ENCODE results near the gene PGM5. TPM values are rescaled to one million over a fixed set of nuclear protein-coding genes. Genes with fewer than 3 reads are reported as not detected.

Gene PGM5
- polyA plus RNA-seq, 1 donor (not counting 4 experiments of a cell fraction or from before 2014, with no cell fraction given): 0.18 TPM

- H3K9me1 ChIP-seq (ENCODE audit: control insufficient read depth, extremely low read depth, insufficient read depth, low read length): no peaks in the 10 kb centered on the region
- no peaks in the 10 kb centered on the region for H4K20me1 ChIP-seq (ENCODE audit: control insufficient read depth, extremely low read depth, insufficient read depth, low read length)
- H3K4me3 ChIP-seq (ENCODE audit: control insufficient read depth in 2 of 3, extremely low read depth in 1 of 3, insufficient read depth in 2 of 3, low read depth in 1 of 3, low read length in 3 of 3): no peak overlapping the region
- H3K79me2 ChIP-seq (ENCODE audit: control insufficient read depth, insufficient read depth, low read length): no peaks in the 10 kb centered on the region
- H3K9ac ChIP-seq (ENCODE audit: control insufficient read depth, extremely low read depth, insufficient read depth, low read length): no peak overlapping the region
- no peak for FAIRE-seq
- no peak for DNase-seq (ENCODE audit: low read depth, low spot score)
- no peaks in the 10 kb centered on the region for H3K4me1 ChIP-seq (ENCODE audit: control insufficient read depth, extremely low read depth, insufficient read depth, low read length)
- no peak overlapping the region for H3K27ac ChIP-seq (ENCODE audit: control insufficient read depth, insufficient read depth, low read length)
- dilution Hi-C loops (cut with MboI; ENCODE audit: extremely low pct_ligation_motif_present, low sequenced_read_pairs): no loop called here
- no peaks in the 10 kb centered on the region for H3K9me3 ChIP-seq (ENCODE audit: control insufficient read depth, low read depth, low read length)
- H2AFZ ChIP-seq (ENCODE audit: control insufficient read depth, low read length): no peak overlapping the region
- TF ChIP-seq, protein P1, sequence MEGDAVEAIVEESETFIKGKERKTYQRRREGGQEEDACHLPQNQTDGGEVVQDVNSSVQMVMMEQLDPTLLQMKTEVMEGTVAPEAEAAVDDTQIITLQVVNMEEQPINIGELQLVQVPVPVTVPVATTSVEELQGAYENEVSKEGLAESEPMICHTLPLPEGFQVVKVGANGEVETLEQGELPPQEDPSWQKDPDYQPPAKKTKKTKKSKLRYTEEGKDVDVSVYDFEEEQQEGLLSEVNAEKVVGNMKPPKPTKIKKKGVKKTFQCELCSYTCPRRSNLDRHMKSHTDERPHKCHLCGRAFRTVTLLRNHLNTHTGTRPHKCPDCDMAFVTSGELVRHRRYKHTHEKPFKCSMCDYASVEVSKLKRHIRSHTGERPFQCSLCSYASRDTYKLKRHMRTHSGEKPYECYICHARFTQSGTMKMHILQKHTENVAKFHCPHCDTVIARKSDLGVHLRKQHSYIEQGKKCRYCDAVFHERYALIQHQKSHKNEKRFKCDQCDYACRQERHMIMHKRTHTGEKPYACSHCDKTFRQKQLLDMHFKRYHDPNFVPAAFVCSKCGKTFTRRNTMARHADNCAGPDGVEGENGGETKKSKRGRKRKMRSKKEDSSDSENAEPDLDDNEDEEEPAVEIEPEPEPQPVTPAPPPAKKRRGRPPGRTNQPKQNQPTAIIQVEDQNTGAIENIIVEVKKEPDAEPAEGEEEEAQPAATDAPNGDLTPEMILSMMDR (optimal IDR thresholded peaks at IDR 0.05 in 1 of 3, IDR thresholded peaks at IDR 0.05 in 1 of 3, conservative IDR thresholded peaks at IDR 0.05 in 1 of 3; ENCODE audit: extremely low read depth in 1 of 3, insufficient read depth in 2 of 3, low read length in 3 of 3): no peak
- TF ChIP-seq EZH2 (IDR thresholded peaks at IDR 0.05; ENCODE audit: low read length): no peak
- no peaks in the 10 kb centered on the region for H3K27me3 ChIP-seq (ENCODE audit: control insufficient read depth, extremely low read depth, insufficient read depth, low read length)
- H3K36me3 ChIP-seq (ENCODE audit: control insufficient read depth in 2 of 2, extremely low read depth in 1 of 2, insufficient read depth in 2 of 2, low read length in 2 of 2): no peaks in the 10 kb centered on the region
- no peak overlapping the region for H3K4me2 ChIP-seq (ENCODE audit: control insufficient read depth, extremely low read depth, insufficient read depth, low read depth, low read length)
Measured at GRCh38 chr9:68493541-68493940, 137.1 kb downstream of the PGM5 start.

DNA sequence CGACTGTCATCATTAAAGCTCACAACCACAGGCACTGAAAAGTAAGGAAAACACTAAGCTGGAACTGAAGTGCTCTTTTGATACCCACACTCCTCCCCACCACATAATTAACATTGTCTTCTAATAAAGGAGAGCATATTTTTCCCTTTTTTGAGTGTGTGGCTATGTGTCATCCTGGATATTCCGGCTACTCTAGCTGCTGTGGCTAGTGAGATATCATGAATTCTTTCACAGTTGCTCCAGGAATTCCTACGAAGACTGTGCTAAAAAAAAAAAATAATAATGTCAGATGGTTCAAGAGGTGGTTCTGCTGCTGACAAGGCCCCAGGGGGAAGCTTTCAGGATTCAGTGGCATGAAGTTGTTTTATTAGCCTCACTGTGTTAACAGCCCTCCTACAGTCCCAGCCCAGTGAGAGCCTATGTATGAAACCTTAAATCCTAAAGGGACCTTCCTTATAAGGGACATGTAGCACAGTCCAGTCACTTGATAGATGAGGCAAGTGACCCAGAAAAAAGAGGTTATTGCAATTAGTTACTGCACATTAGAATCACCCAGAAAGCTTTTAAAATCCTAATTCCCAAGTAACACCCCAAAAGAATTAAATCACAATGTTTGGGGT, 137.7 kb downstream of the PGM5 start:
- no peak for TF ChIP-seq EZH2 (IDR thresholded peaks at IDR 0.05; ENCODE audit: low read length)
- TF ChIP-seq, protein P1 (optimal IDR thresholded peaks at IDR 0.05 in 1 of 3, IDR thresholded peaks at IDR 0.05 in 1 of 3, conservative IDR thresholded peaks at IDR 0.05 in 1 of 3; ENCODE audit: extremely low read depth in 1 of 3, insufficient read depth in 2 of 3, low read length in 3 of 3): no peak
- no peaks in the 10 kb centered on the region for H4K20me1 ChIP-seq (ENCODE audit: control insufficient read depth, extremely low read depth, insufficient read depth, low read length)
- H3K27me3 ChIP-seq (ENCODE audit: control insufficient read depth, extremely low read depth, insufficient read depth, low read length): no peaks in the 10 kb centered on the region
- no peaks in the 10 kb centered on the region for H3K36me3 ChIP-seq (ENCODE audit: control insufficient read depth in 2 of 2, extremely low read depth in 1 of 2, insufficient read depth in 2 of 2, low read length in 2 of 2)
- H3K4me2 ChIP-seq (ENCODE audit: control insufficient read depth, extremely low read depth, insufficient read depth, low read depth, low read length): no peak overlapping the region
- no peak overlapping the region for H3K4me3 ChIP-seq (ENCODE audit: control insufficient read depth in 2 of 3, extremely low read depth in 1 of 3, insufficient read depth in 2 of 3, low read depth in 1 of 3, low read length in 3 of 3)
- no peaks in the 10 kb centered on the region for H3K9me1 ChIP-seq (ENCODE audit: control insufficient read depth, extremely low read depth, insufficient read depth, low read length)
- dilution Hi-C loops (cut with MboI; ENCODE audit: extremely low pct_ligation_motif_present, low sequenced_read_pairs): no loop called here
- H3K9ac ChIP-seq (ENCODE audit: control insufficient read depth, extremely low read depth, insufficient read depth, low read length): no peak overlapping the region
- no peaks in the 10 kb centered on the region for H3K4me1 ChIP-seq (ENCODE audit: control insufficient read depth, extremely low read depth, insufficient read depth, low read length)
- no peaks in the 10 kb centered on the region for H3K79me2 ChIP-seq (ENCODE audit: control insufficient read depth, insufficient read depth, low read length)
- FAIRE-seq (no peak), DNase-seq (ENCODE audit: low read depth, low spot score) (no peak)
- no peak overlapping the region for H2AFZ ChIP-seq (ENCODE audit: control insufficient read depth, low read length)
- H3K27ac ChIP-seq (ENCODE audit: control insufficient read depth, insufficient read depth, low read length): no peak overlapping the region
- no peaks in the 10 kb centered on the region for H3K9me3 ChIP-seq (ENCODE audit: control insufficient read depth, low read depth, low read length)

Data from keratinocyte (primary cell).